ENCODE data around the gene TRMT1L.

The TRMT1L gene

GRCh38 chr1:185137896-185138545, 18.7 kb downstream of the TRMT1L start:
- no peak for DNase-seq (ENCODE audit: insufficient read length, low spot score)
- FAIRE-seq = no peak
- no peak for TF ChIP-seq POU2F2 (IDR thresholded peaks at IDR 0.05; ENCODE audit: low read depth, low read length)

- DNase-seq (ENCODE audit: insufficient read length, low spot score) (no peak), FAIRE-seq (no peak)
- TF ChIP-seq PAX5 (IDR thresholded peaks at IDR 0.05; ENCODE audit: insufficient read depth, low read length, severe bottlenecking) = no peak
- no peak for TF ChIP-seq POLR2AphosphoS5 (IDR thresholded peaks at IDR 0.05; ENCODE audit: low read depth, low read length)
- TF ChIP-seq POU2F2 (IDR thresholded peaks at IDR 0.05; ENCODE audit: low read depth, low read length) = no peak
- no peak for TF ChIP-seq TAF1 (IDR thresholded peaks at IDR 0.05; ENCODE audit: low read depth, low read length)
- TF ChIP-seq SPI1 (IDR thresholded peaks at IDR 0.05; ENCODE audit: low read depth, low read length) = no peak
- no peak for TF ChIP-seq POLR2A (IDR thresholded peaks at IDR 0.05; ENCODE audit: low read depth, low read length)
These were observed 24.2 kb downstream of the TRMT1L start for GRCh38 chr1:185132534-185132933.

GRCh38 chr1:185129708-185130107, 27.0 kb downstream of the TRMT1L start:
- FAIRE-seq = no peak
- no peak for DNase-seq (ENCODE audit: insufficient read length, low spot score)
- no peak for TF ChIP-seq POLR2A (IDR thresholded peaks at IDR 0.05; ENCODE audit: low read depth, low read length)
- no peak for TF ChIP-seq PAX5 (IDR thresholded peaks at IDR 0.05; ENCODE audit: insufficient read depth, low read length, severe bottlenecking)
- TF ChIP-seq POU2F2 (IDR thresholded peaks at IDR 0.05; ENCODE audit: low read depth, low read length) = no peak

- no peak for DNase-seq (ENCODE audit: insufficient read length, low spot score)
- FAIRE-seq = peak; percentile 48
- no peak for TF ChIP-seq POU2F2 (IDR thresholded peaks at IDR 0.05; ENCODE audit: low read depth, low read length)
- TF ChIP-seq PAX5 (IDR thresholded peaks at IDR 0.05; ENCODE audit: insufficient read depth, low read length, severe bottlenecking) = no peak
- no peak for TF ChIP-seq POLR2AphosphoS5 (IDR thresholded peaks at IDR 0.05; ENCODE audit: low read depth, low read length)
- TF ChIP-seq TAF1 (IDR thresholded peaks at IDR 0.05; ENCODE audit: low read depth, low read length) = no peak
- TF ChIP-seq POLR2A (IDR thresholded peaks at IDR 0.05; ENCODE audit: low read depth, low read length) = no peak
- TF ChIP-seq SPI1 (IDR thresholded peaks at IDR 0.05; ENCODE audit: low read depth, low read length) = no peak
These were observed 44.4 kb downstream of the TRMT1L start for GRCh38 chr1:185112356-185112755.

GRCh38 chr1:185111873-185112272, 44.9 kb downstream of the TRMT1L start:
- DNase-seq (ENCODE audit: insufficient read length, low spot score) (no peak), FAIRE-seq (peak; percentile 41)
- TF ChIP-seq PAX5 (IDR thresholded peaks at IDR 0.05; ENCODE audit: insufficient read depth, low read length, severe bottlenecking) (no peak), POU2F2 (IDR thresholded peaks at IDR 0.05; ENCODE audit: low read depth, low read length) (no peak), SPI1 (IDR thresholded peaks at IDR 0.05; ENCODE audit: low read depth, low read length) (no peak), TAF1 (IDR thresholded peaks at IDR 0.05; ENCODE audit: low read depth, low read length) (no peak), POLR2AphosphoS5 (IDR thresholded peaks at IDR 0.05; ENCODE audit: low read depth, low read length) (no peak), POLR2A (IDR thresholded peaks at IDR 0.05; ENCODE audit: low read depth, low read length) (no peak)

- TF ChIP-seq POLR2A (IDR thresholded peaks at IDR 0.05; ENCODE audit: low read depth, low read length) = no peak
- TF ChIP-seq SPI1 (IDR thresholded peaks at IDR 0.05; ENCODE audit: low read depth, low read length) = no peak
- TF ChIP-seq POLR2AphosphoS5 (IDR thresholded peaks at IDR 0.05; ENCODE audit: low read depth, low read length) = no peak
- TF ChIP-seq PAX5 (IDR thresholded peaks at IDR 0.05; ENCODE audit: insufficient read depth, low read length, severe bottlenecking) = no peak
- no peak for TF ChIP-seq TAF1 (IDR thresholded peaks at IDR 0.05; ENCODE audit: low read depth, low read length)
- no peak for TF ChIP-seq POU2F2 (IDR thresholded peaks at IDR 0.05; ENCODE audit: low read depth, low read length)
- DNase-seq (ENCODE audit: insufficient read length, low spot score) (no peak), FAIRE-seq (no peak)
These were observed 46.6 kb downstream of the TRMT1L start for GRCh38 chr1:185110145-185110544.

- no peak for FAIRE-seq
- no peak for DNase-seq (ENCODE audit: insufficient read length, low spot score)
- TF ChIP-seq POLR2A (IDR thresholded peaks at IDR 0.05; ENCODE audit: low read depth, low read length) (no peak), SPI1 (IDR thresholded peaks at IDR 0.05; ENCODE audit: low read depth, low read length) (no peak), PAX5 (IDR thresholded peaks at IDR 0.05; ENCODE audit: insufficient read depth, low read length, severe bottlenecking) (no peak), POU2F2 (IDR thresholded peaks at IDR 0.05; ENCODE audit: low read depth, low read length) (no peak), POLR2AphosphoS5 (IDR thresholded peaks at IDR 0.05; ENCODE audit: low read depth, low read length) (no peak), TAF1 (IDR thresholded peaks at IDR 0.05; ENCODE audit: low read depth, low read length) (no peak)
These were observed 48.4 kb downstream of the TRMT1L start for GRCh38 chr1:185108321-185108720.

GRCh38 chr1:185105121-185105520, 51.6 kb downstream of the TRMT1L start:
- FAIRE-seq (no peak), DNase-seq (ENCODE audit: insufficient read length, low spot score) (no peak)
- TF ChIP-seq TAF1 (IDR thresholded peaks at IDR 0.05; ENCODE audit: low read depth, low read length) (no peak), POU2F2 (IDR thresholded peaks at IDR 0.05; ENCODE audit: low read depth, low read length) (no peak), POLR2A (IDR thresholded peaks at IDR 0.05; ENCODE audit: low read depth, low read length) (no peak), PAX5 (IDR thresholded peaks at IDR 0.05; ENCODE audit: insufficient read depth, low read length, severe bottlenecking) (no peak), POLR2AphosphoS5 (IDR thresholded peaks at IDR 0.05; ENCODE audit: low read depth, low read length) (no peak), SPI1 (IDR thresholded peaks at IDR 0.05; ENCODE audit: low read depth, low read length) (no peak)

- FAIRE-seq = peak; percentile 23
- no peak for TF ChIP-seq SPI1 (IDR thresholded peaks at IDR 0.05; ENCODE audit: low read depth, low read length)
- TF ChIP-seq TAF1 (IDR thresholded peaks at IDR 0.05; ENCODE audit: low read depth, low read length) = no peak
- TF ChIP-seq PAX5 (IDR thresholded peaks at IDR 0.05; ENCODE audit: insufficient read depth, low read length, severe bottlenecking) = no peak
- no peak for TF ChIP-seq POLR2A (IDR thresholded peaks at IDR 0.05; ENCODE audit: low read depth, low read length)
- TF ChIP-seq POLR2AphosphoS5 (IDR thresholded peaks at IDR 0.05; ENCODE audit: low read depth, low read length) = no peak
- TF ChIP-seq POU2F2 (IDR thresholded peaks at IDR 0.05; ENCODE audit: low read depth, low read length) = no peak
- DNase-seq (ENCODE audit: insufficient read length, low spot score) = no peak
These were observed 52.7 kb downstream of the TRMT1L start for GRCh38 chr1:185104083-185104482.

- no peak for FAIRE-seq
- TF ChIP-seq TAF1 (IDR thresholded peaks at IDR 0.05; ENCODE audit: low read depth, low read length) (no peak), POU2F2 (IDR thresholded peaks at IDR 0.05; ENCODE audit: low read depth, low read length) (no peak), PAX5 (IDR thresholded peaks at IDR 0.05; ENCODE audit: insufficient read depth, low read length, severe bottlenecking) (no peak), SPI1 (IDR thresholded peaks at IDR 0.05; ENCODE audit: low read depth, low read length) (no peak), POLR2A (IDR thresholded peaks at IDR 0.05; ENCODE audit: low read depth, low read length) (no peak), POLR2AphosphoS5 (IDR thresholded peaks at IDR 0.05; ENCODE audit: low read depth, low read length) (no peak)
- DNase-seq (ENCODE audit: insufficient read length, low spot score) = no peak
These were observed 60.2 kb downstream of the TRMT1L start for GRCh38 chr1:185096531-185096930.
